Measurements from ENCODE around the gene SUV39H1. TPM values are rescaled to one million over a fixed set of nuclear protein-coding genes. Genes with fewer than 3 reads are reported as not detected.
A peak's percentile ranks its signal among the peaks of the same experiment; 100 is the strongest.

The SUV39H1 gene
- total RNA-seq, 1 donor from 2014 or later = 4.9 TPM

- Histone ChIP-seq H3K4me1 (ENCODE audit: insufficient read depth, low read length) (no peaks in the 10 kb centered on the region), H3K79me2 (ENCODE audit: insufficient read depth, low read length) (peaks cover 27% of the 10 kb centered on the region), H3K9me3 (ENCODE audit: insufficient read depth, low read depth, low read length) (no peaks in the 10 kb centered on the region), H3K27ac (ENCODE audit: low read depth, low read length) (no peak overlapping the region), H3K9ac (ENCODE audit: low read length) (no peak overlapping the region), H3K36me3 (ENCODE audit: insufficient read depth, low read length) (peaks cover 6% of the 10 kb centered on the region), H3K27me3 (ENCODE audit: insufficient read depth, low read length) (no peaks in the 10 kb centered on the region), H4K20me1 (ENCODE audit: insufficient read depth, low read length) (no peaks in the 10 kb centered on the region), H3K4me3 (ENCODE audit: insufficient read depth, low read depth, low read length) (no peak overlapping the region), H2AFZ (ENCODE audit: low read depth, low read length) (no peak overlapping the region), H3K4me2 (ENCODE audit: low read length) (no peak overlapping the region)
- DNase-seq (ENCODE audit: low read depth) = no peak
- no peak for TF ChIP-seq CTCF (IDR thresholded peaks at IDR 0.05; ENCODE audit: insufficient read depth, low read depth, low read length)
- no peak for TF ChIP-seq EZH2 (IDR thresholded peaks at IDR 0.05; ENCODE audit: insufficient read depth, low read length)
- Mint-ChIP-seq H3K9me3 (ENCODE audit: unreplicated experiment) (no peaks in the 10 kb centered on the region), H3K27ac (ENCODE audit: unreplicated experiment) (no peak overlapping the region), H3K27me3 (ENCODE audit: low read depth, unreplicated experiment) (no peaks in the 10 kb centered on the region), H3K36me3 (ENCODE audit: low read depth, unreplicated experiment) (peaks cover 5% of the 10 kb centered on the region), H3K4me1 (ENCODE audit: low read depth, unreplicated experiment) (peaks cover 1% of the 10 kb centered on the region), H3K4me3 (ENCODE audit: unreplicated experiment) (peak overlapping the region; percentile 62)
- no peak for FAIRE-seq
Measured at GRCh38 chrX:48703228-48703627, 6.7 kb downstream of the SUV39H1 start.

- no peak overlapping the region for H2AFZ ChIP-seq (ENCODE audit: low read depth, low read length)
- H3K27me3 Mint-ChIP-seq (ENCODE audit: low read depth, unreplicated experiment) = no peaks in the 10 kb centered on the region
- FAIRE-seq (no peak), DNase-seq (ENCODE audit: low read depth) (no peak)
- no peaks in the 10 kb centered on the region for H3K4me1 ChIP-seq (ENCODE audit: insufficient read depth, low read length)
- no peak overlapping the region for H3K27ac ChIP-seq (ENCODE audit: low read depth, low read length)
- peaks cover 1% of the 10 kb centered on the region for H3K4me1 Mint-ChIP-seq (ENCODE audit: low read depth, unreplicated experiment)
- H3K9me3 ChIP-seq (ENCODE audit: insufficient read depth, low read depth, low read length) = no peaks in the 10 kb centered on the region
- no peak overlapping the region for H3K4me2 ChIP-seq (ENCODE audit: low read length)
- H3K27ac Mint-ChIP-seq (ENCODE audit: unreplicated experiment) = no peak overlapping the region
- TF ChIP-seq EZH2 (IDR thresholded peaks at IDR 0.05; ENCODE audit: insufficient read depth, low read length) (no peak), CTCF (IDR thresholded peaks at IDR 0.05; ENCODE audit: insufficient read depth, low read depth, low read length) (no peak)
- peaks cover 6% of the 10 kb centered on the region for H3K36me3 ChIP-seq (ENCODE audit: insufficient read depth, low read length)
- peaks cover 7% of the 10 kb centered on the region for H3K36me3 Mint-ChIP-seq (ENCODE audit: low read depth, unreplicated experiment)
- H3K27me3 ChIP-seq (ENCODE audit: insufficient read depth, low read length) = no peaks in the 10 kb centered on the region
- H3K4me3 ChIP-seq (ENCODE audit: insufficient read depth, low read depth, low read length) = no peak overlapping the region
- H4K20me1 ChIP-seq (ENCODE audit: insufficient read depth, low read length) = no peaks in the 10 kb centered on the region
- H3K9me3 Mint-ChIP-seq (ENCODE audit: unreplicated experiment) = no peaks in the 10 kb centered on the region
- no peak overlapping the region for H3K9ac ChIP-seq (ENCODE audit: low read length)
- H3K79me2 ChIP-seq (ENCODE audit: insufficient read depth, low read length) = peaks cover 21% of the 10 kb centered on the region
- no peak overlapping the region for H3K4me3 Mint-ChIP-seq (ENCODE audit: unreplicated experiment)
Measured at GRCh38 chrX:48703642-48704481, 7.3 kb downstream of the SUV39H1 start.

GRCh38 chrX:48705871-48706270 is 9.3 kb downstream of the SUV39H1 start:
- Mint-ChIP-seq H3K4me3 (ENCODE audit: unreplicated experiment) (no peak overlapping the region), H3K27me3 (ENCODE audit: low read depth, unreplicated experiment) (no peaks in the 10 kb centered on the region), H3K27ac (ENCODE audit: unreplicated experiment) (no peak overlapping the region), H3K9me3 (ENCODE audit: unreplicated experiment) (no peaks in the 10 kb centered on the region), H3K36me3 (ENCODE audit: low read depth, unreplicated experiment) (peaks cover 4% of the 10 kb centered on the region), H3K4me1 (ENCODE audit: low read depth, unreplicated experiment) (peaks cover 1% of the 10 kb centered on the region)
- Histone ChIP-seq H3K9ac (ENCODE audit: low read length) (no peak overlapping the region), H3K79me2 (ENCODE audit: insufficient read depth, low read length) (peaks cover 10% of the 10 kb centered on the region), H3K4me1 (ENCODE audit: insufficient read depth, low read length) (no peaks in the 10 kb centered on the region), H3K4me3 (ENCODE audit: insufficient read depth, low read depth, low read length) (no peak overlapping the region), H3K9me3 (ENCODE audit: insufficient read depth, low read depth, low read length) (no peaks in the 10 kb centered on the region), H2AFZ (ENCODE audit: low read depth, low read length) (no peak overlapping the region), H3K27ac (ENCODE audit: low read depth, low read length) (no peak overlapping the region), H3K36me3 (ENCODE audit: insufficient read depth, low read length) (peaks cover 4% of the 10 kb centered on the region), H4K20me1 (ENCODE audit: insufficient read depth, low read length) (no peaks in the 10 kb centered on the region), H3K27me3 (ENCODE audit: insufficient read depth, low read length) (no peaks in the 10 kb centered on the region), H3K4me2 (ENCODE audit: low read length) (no peak overlapping the region)
- DNase-seq (ENCODE audit: low read depth) = no peak
- no peak for FAIRE-seq
- no peak for TF ChIP-seq EZH2 (IDR thresholded peaks at IDR 0.05; ENCODE audit: insufficient read depth, low read length)
- TF ChIP-seq CTCF (IDR thresholded peaks at IDR 0.05; ENCODE audit: insufficient read depth, low read depth, low read length) = no peak
